ENCODE data around the gene SMYD2. TPM values are rescaled to one million over a fixed set of nuclear protein-coding genes. Genes with fewer than 3 reads are reported as not detected.

Gene SMYD2
- total RNA-seq, 4 donors from 2014 or later = 17.1 to 30.0 (median 26.2) TPM

DNA sequence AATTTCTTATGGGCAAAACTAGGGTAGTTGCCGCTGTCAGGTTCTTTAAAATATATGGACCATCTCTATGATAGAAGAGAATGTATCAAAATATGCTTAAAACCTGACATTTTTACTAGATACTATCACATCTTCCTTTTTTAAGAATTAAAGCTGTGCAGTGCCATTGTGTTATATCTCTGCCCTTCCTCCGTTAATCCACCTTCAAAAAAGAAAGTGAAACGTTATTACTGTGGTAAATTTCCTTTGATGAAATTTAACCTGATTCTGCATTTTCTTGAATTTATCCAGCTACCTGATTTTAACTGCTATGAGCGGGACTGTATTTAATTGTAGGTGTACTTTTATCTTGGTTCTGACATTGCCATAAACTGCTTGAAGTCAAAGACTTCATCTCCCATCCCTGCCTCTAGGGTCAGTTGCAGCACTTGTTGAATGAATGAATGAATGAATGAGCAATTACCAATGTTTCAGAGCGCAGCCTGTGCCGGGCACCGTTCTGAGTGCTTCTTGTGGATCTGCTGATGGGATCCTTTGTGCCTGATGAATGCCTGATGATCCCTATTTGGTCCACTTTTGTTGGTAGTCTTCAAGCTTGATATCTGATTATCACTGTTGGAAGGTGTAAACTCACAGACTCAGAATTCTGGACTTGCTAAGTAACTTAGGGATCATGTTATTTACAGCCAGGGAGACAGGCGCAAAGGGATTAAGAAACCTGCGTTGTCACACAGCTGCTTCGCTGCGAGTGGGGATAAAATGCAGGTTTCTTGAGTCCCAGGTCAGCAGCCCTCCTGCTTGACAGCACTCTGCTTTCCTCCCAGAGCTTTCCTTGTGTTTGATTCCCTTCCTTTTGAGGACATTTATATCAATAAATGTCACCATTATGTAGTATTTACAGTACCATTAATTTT, 30.1 kb downstream of the SMYD2 start:
- peak in 1 of 2 donors; percentile 48 for DNase-seq (ENCODE audit: low spot score in 2 of 2)
- no peak for TF ChIP-seq POLR2A (IDR thresholded peaks at IDR 0.05)
- TF ChIP-seq, protein P1, sequence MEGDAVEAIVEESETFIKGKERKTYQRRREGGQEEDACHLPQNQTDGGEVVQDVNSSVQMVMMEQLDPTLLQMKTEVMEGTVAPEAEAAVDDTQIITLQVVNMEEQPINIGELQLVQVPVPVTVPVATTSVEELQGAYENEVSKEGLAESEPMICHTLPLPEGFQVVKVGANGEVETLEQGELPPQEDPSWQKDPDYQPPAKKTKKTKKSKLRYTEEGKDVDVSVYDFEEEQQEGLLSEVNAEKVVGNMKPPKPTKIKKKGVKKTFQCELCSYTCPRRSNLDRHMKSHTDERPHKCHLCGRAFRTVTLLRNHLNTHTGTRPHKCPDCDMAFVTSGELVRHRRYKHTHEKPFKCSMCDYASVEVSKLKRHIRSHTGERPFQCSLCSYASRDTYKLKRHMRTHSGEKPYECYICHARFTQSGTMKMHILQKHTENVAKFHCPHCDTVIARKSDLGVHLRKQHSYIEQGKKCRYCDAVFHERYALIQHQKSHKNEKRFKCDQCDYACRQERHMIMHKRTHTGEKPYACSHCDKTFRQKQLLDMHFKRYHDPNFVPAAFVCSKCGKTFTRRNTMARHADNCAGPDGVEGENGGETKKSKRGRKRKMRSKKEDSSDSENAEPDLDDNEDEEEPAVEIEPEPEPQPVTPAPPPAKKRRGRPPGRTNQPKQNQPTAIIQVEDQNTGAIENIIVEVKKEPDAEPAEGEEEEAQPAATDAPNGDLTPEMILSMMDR (IDR thresholded peaks at IDR 0.05) = no peak
- no peak overlapping the region for H3K4me3 ChIP-seq (ENCODE audit: low read depth, poor library complexity, severe bottlenecking)
- WGBS, 2 donors = 82 to 83% methylated on average over 11 of the region's 11 CpGs
- intact Hi-C loops (cut with DNase I; ENCODE audit: low total_unique reads) = no loop called here

DNA sequence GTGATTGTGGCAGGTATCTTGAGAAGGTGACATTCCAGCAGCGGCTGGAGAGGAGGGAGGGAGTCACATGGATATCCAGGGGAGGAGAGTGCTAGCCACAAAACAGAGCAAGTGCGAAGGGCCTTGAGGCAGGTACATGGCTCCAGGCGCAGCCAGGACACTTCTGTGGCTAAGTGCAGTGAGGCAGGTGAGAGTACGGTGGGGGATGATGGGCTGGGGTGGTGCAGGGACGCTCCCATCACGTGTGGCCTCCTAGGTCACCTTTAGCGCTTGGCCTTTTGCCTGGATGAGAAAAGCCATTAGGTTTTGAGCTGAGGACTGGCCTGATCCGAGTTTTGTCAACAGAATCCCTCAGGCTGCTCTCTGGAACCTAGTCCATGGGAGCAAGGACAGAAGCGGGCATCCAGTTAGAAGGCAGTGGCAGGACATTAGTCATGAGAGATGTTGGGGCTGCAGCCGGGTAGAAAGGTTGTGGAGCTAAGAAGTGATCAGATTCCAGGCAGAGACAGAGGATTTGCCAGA, 31.6 kb downstream of the SMYD2 start:
- H3K4me3 ChIP-seq (ENCODE audit: low read depth, poor library complexity, severe bottlenecking) = no peak overlapping the region
- 89 to 91% methylated on average over 10 of the region's 10 CpGs for WGBS, 2 donors
- intact Hi-C loops (cut with DNase I; ENCODE audit: low total_unique reads) = no loop called here
- DNase-seq (ENCODE audit: low spot score in 2 of 2) = peak in 1 of 2 donors; percentile 52
- no peak for TF ChIP-seq POLR2A (IDR thresholded peaks at IDR 0.05)

DNA sequence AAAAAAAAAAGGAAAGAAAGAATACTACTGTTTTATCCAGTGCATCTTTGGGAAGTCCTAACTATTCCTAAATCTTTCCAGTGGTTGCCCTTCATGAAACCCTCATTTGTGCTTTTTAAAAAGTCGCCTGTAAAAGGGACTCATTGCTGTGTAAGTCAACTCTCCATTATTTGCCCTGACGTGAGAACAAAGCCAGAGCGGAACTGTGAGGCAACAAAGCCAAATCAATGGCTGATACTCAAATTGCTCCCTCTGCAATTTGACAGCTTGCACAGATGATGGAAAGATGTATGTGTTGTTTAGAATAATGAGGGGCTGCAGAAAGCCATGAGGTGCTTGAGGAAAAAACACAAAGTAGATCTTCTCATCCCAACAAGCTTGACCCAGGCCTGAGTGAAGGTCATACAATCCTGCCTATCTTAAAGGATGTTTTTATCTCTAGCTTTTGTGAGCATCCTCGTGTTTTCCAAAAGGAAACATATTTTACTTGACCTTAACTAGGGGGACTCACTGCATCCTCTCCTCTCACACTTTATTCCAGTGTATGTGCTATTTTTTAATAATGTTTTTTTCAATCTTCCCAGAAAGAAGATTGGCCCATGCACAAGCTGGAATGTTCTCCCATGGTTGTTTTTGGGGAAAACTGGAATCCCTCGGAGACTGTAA, 33.4 kb downstream of the SMYD2 start:
- no peak for DNase-seq (ENCODE audit: low spot score in 2 of 2)
- intact Hi-C loops (cut with DNase I; ENCODE audit: low total_unique reads) = no loop called here
- WGBS, 2 donors = 90 to 92% methylated on average over 5 of the region's 5 CpGs
- no peak for TF ChIP-seq POLR2A (IDR thresholded peaks at IDR 0.05)
- TF ChIP-seq, protein P1 (IDR thresholded peaks at IDR 0.05) = no peak
- no peak overlapping the region for H3K4me3 ChIP-seq (ENCODE audit: low read depth, poor library complexity, severe bottlenecking)

DNA sequence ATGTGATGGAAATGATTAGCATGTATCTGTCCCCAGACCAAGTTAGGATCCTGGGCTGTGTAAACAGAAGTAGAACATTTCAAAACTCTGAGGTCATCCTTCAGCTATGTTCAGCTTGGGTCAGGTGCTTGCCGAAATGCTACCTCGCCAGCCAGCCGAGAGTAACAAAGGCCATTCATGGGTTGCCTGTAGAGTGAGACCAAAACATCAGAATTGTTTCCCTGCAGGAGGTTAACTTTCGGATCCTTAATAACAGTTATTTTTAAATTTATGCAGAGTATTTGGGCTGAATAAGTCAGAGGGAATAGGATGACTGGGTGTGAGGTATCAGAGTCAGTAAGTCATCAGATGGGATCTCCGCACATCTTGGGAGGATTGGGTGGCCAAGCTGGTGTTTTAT, 35.6 kb downstream of the SMYD2 start:
- intact Hi-C loops (cut with DNase I; ENCODE audit: low total_unique reads) = no loop called here
- H3K4me3 ChIP-seq (ENCODE audit: low read depth, poor library complexity, severe bottlenecking) = no peak overlapping the region
- no peak for TF ChIP-seq POLR2A (IDR thresholded peaks at IDR 0.05)
- TF ChIP-seq, protein P1 (IDR thresholded peaks at IDR 0.05) = no peak
- WGBS, 2 donors = 86 to 87% methylated on average over 5 of the region's 5 CpGs
- peak in 1 of 2 donors; percentile 70 for DNase-seq (ENCODE audit: low spot score in 2 of 2)

DNA sequence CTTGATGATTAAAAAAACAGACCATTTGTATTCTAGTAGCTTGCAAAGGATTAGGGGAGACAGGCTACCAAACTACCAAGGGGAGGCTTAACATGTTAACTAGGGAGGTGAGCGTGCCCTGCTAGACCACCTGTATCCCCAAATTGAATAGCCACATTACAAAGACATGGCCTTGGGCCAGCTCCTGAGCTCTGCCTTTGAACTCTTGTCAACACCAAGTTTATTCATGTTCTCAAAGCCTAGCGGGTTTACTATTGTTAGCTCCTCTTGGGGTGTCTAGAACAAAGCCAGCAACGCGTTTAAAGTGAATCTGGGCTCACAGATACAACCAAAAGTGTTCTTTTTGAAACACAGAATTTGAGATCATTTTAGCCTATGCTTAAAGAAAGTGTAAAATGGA, 36.3 kb downstream of the SMYD2 start:
- TF ChIP-seq POLR2A (IDR thresholded peaks at IDR 0.05) = no peak
- TF ChIP-seq, protein P1 (IDR thresholded peaks at IDR 0.05) = no peak
- H3K4me3 ChIP-seq (ENCODE audit: low read depth, poor library complexity, severe bottlenecking) = no peak overlapping the region
- peak in 1 of 2 donors; percentile 37 for DNase-seq (ENCODE audit: low spot score in 2 of 2)
- 65 to 74% methylated on average over 4 of the region's 4 CpGs for WGBS, 2 donors
- intact Hi-C loops (cut with DNase I; ENCODE audit: low total_unique reads) = no loop called here

DNA sequence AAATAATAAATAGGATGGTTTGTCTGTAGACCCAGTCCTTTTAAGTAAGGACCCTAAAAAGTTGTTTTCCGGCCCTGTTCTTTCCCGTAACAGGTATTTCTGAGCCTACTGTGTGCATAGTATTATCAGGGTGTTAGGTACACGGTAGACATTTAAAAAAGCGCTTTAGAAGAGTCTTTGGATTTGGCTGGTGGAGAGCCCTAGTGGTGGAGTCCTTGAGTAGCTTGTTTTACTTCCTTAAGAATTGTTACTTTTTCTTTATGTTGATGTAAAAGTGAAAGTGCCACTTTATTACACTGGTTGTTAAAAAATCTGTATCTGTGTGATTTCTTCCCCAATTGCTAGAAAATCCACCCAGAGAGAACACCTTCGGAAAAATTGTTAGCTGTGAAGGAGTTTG, 36.8 kb downstream of the SMYD2 start:
- no peak overlapping the region for H3K4me3 ChIP-seq (ENCODE audit: low read depth, poor library complexity, severe bottlenecking)
- WGBS, 2 donors = 84 to 88% methylated on average over 5 of the region's 5 CpGs
- no peak for TF ChIP-seq POLR2A (IDR thresholded peaks at IDR 0.05)
- TF ChIP-seq, protein P1 (IDR thresholded peaks at IDR 0.05) = no peak
- DNase-seq (ENCODE audit: low spot score in 2 of 2) = no peak
- intact Hi-C loops (cut with DNase I; ENCODE audit: low total_unique reads) = no loop called here

All from lower leg skin (tissue), 4 donors.